Activated T-cell treated with anti-CD3 and anti-CD28 coated beads, Interleukin-2, amount 50 U/mL, for 48 hours (primary cell): Measurements from ENCODE around the gene KMO.

Experiments used
- DNase-seq, 2 experiments: peaks; one replicate each; pipeline ENCODE4 v3.0.0-alpha.2; 2020

The KMO gene

GRCh38 chr1:241542199-241542907, 10.2 kb downstream of the KMO start:
- no peak for DNase-seq

DNA sequence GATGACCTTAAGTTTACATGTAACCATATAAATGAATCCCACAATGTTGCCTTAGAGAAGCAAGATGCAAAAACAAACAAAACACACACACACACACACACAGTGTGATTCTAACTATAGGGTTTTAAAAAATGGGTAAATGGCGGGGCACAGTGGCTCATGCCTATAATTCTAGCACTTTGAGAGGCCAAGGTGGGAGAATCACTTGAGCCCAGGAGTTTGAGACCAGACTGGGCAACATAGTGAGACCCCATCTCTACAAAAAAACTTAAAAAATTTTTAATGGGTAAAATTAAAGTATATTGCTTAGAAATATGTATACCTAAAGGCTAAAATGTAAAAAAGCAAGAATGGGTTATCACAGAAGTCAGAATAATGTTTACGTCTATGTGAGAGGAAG, 15.8 kb downstream of the KMO start:
- no peak for DNase-seq

DNA sequence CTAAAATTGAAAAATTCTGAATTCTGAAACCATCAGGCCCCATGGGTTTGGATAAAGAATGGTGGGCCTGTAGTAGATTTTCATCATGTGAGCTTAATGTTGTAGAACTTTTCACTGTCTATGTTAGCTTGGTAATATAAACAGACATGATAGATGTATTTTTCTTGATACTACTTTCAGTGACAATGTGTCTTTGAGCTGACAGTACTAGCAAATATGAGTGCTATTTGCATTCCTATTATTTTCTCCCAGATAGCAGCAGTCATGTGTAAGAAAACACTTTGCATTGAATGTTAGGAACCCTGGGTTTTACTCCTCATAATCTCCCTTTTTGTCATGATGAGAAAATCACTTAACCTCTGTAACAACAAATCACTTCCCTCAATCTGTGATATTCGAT, 18.1 kb downstream of the KMO start:
- no peak for DNase-seq

GRCh38 chr1:241551759-241552638, 19.8 kb downstream of the KMO start:
- peak; percentile 51 to 52 for DNase-seq

GRCh38 chr1:241553886-241554592, 21.9 kb downstream of the KMO start:
- no peak for DNase-seq

- DNase-seq, result no peak
Observed at GRCh38 chr1:241555526-241555925, 23.3 kb downstream of the KMO start.

GRCh38 chr1:241557031-241557430, 24.9 kb downstream of the KMO start:
- DNase-seq, result no peak

DNA sequence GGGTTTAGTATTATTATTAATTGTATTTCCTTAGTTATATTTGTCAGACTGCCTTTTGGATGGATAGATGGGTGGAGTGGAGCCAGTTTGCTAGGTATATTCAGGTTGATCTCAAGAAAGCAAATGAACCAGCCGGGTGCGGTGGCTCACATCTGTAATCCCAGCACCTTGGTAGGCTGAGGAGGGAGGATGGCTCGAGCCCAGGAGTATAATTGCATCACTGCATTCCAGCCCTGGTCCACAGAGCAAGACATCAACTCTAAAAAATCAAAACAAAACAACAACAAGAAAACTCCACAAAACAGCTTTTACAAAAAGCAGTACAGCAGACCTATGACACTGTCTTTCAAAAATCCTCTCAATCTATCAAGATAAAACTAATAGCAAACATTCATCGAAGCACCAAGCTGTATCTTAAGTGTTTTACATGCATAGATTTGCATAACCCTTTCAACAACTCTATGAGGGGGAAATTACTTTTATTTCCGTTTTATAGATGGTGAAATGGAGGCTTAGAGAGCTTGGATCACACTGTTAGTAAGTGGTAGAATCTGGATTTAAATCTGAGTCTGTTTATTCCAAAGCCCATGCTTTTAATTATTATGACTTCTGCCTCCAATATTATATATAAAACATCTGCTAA, 25.5 kb downstream of the KMO start:
- DNase-seq, result no peak

DNA sequence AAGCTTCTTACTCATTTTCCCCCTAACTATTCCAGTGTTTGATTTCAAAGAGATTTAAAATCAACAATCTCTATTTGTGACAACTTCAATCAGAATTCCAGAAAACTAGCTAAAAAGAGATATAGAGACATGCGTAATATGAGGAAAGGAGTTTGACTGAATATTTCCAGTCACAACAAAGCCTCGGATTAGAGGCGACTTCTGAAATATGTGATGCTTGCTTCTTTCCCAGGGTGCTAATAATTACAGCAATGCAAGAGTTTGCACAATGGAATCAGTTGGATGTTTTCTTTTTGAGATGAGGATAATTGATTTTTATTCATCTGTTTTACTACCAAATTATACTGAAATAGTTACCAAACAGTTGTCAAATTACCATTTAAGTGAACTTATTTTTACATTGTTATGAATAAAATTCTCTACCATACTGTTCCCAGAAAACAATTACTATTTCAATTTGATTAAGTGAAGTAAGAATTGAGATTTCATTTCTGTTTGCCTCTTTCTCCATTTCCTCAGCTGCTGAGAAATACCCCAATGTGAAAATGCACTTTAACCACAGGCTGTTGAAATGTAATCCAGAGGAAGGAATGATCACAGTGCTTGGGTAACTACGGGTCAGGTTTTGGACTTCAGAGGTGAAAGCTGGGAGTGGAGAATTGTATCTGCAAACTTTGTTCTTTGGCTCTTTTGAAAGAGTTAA, 28.1 kb downstream of the KMO start:
- DNase-seq, result no peak

DNA sequence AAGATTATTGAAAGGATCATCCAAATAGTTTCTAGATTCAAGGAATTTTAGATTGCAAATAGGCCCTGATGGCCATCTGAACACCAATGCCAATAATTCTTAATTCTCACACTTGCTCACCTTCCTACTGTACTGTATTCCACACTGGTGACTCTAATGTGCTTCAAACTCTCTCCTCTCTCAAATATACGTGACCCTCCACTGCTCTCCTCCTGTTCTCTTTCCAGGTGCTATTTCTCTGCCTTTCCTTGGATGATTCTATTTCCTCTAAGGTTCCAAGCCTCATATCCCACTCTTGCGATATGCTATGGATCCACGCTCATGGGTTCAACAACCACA, 28.6 kb downstream of the KMO start:
- DNase-seq, result no peak

DNA sequence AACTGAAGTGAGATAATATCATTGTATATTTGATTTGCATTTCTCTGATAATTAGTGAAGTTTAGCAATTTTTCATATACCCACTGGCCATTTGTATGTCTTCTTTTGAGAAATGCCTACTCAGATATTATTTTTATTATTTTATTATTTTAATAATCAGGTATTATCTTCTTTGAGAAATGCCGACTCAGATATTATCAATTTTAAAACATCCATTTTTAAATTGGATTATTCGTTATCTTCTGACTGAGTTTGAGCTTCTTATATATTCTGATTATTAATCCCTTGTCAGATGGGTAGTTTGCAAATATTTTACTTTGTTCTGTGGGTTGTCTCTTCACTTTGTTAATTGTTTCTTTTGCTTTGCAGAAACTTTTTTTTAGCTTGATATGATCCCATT, 37.7 kb downstream of the KMO start:
- no peak for DNase-seq

- DNase-seq, result no peak
Observed at GRCh38 chr1:241574154-241574553, 42.0 kb downstream of the KMO start.

GRCh38 chr1:241579434-241579833, 47.3 kb downstream of the KMO start:
- DNase-seq, result no peak

GRCh38 chr1:241582921-241583321, 50.7 kb downstream of the KMO start:
- no peak for DNase-seq

DNA sequence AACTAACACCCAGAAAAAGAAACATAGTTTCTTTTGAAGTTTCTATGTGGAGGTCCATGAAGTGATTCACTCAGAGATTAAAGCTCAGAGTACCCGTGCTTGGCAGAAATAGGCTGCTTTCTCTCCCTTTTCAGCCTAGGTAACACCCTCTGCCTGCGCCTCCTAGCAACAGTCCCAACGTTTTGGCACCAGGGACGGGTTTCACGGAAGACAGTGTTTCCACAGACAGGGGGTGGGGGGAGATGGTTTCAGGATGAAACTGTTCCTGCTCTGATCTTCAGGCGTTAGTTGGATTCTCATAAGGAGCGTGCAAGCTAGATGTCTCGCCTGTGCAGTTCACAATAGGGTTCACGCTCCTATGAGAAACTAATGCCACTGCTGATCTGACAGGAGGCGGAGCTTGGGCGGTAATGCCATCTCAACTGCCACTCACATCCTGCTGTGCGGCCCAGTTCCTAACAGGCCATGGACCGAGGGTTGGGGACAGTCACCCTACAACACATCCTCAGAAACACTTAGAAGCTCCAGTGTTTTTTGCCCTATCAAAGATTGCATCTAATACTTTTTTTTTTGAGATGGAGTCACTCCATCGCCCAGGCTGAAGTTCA, 54.8 kb downstream of the KMO start:
- DNase-seq, result no peak

GRCh38 chr1:241589521-241589920, 57.3 kb downstream of the KMO start:
- no peak for DNase-seq

DNA sequence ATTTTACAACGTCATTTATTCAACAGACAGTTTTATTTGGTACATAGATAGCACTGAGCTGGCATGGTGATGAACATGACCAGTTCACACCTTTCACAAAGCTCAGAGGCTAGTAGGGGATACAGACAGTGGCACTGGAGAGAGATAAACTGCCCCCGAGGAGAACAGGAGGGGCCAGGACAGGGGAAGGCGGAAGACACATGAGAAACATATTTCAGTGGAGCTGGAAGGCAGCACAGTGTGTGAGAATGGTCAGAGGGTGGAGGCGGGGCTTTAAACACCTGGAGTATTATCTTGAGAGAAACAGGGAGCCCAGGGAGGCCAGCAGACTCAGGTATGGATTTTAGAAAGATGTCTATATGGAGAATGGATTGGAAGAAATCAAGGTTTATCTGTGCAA, 58.5 kb downstream of the KMO start:
- no peak for DNase-seq

DNA sequence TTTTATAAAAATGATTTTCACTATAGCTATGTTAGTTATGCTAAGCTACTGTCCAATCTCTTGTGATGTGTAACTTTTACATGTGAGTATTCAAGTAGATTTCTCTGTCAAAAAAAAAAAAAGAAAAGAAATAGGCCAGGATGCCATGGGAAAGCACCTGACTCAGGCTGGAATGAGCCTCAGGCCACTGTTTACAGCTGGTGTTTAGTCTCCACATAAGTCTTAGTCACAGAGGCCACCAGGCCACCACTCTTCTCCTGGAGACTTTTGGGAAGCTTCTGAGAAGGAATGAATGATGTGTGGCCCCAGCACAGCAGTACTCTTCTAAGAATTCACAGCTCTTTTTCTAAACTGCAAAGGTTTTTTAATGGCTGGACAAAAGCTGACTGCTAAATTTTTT, 59.1 kb downstream of the KMO start:
- DNase-seq, result no peak

DNA sequence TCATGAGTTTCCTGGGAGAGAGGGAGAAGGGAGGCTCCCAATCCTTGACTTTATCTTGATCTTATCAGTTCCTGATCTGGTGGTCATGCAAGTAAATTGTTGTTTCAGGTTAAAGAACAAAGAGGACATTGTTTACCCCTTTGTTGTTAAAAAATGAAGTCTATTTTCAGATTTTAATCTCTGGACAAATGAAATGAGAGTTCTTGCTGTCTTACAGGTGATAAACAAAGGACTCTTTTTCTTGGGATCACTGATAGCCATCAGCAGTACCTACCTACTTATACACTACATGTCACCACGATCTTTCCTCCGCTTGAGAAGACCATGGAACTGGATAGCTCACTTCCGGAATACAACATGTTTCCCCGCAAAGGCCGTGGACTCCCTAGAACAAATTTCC, 59.6 kb downstream of the KMO start:
- DNase-seq, result no peak

- DNase-seq, result no peak
Observed at GRCh38 chr1:241592273-241592958, 60.2 kb downstream of the KMO start.

GRCh38 chr1:241593186-241593585, 61.0 kb downstream of the KMO start:
- DNase-seq, result no peak

GRCh38 chr1:241596633-241597032, 64.5 kb downstream of the KMO start:
- no peak for DNase-seq
